GM19099 (cell line): ENCODE data around the gene ENTPD2.

Source experiments
- POLR2A ChIP-seq: IDR thresholded peaks from 3 replicates; pipeline ENCODE4 v1.6.1; 2011; ENCODE audit warnings: low read depth; ENCODE audit not compliant: insufficient read length; ENCODE audit errors: extremely low read depth

ENTPD2 gene

GRCh38 chr9:137053944-137054931 lies at the start of gene ENTPD2:
Gene ENTPD2 (minus strand): TSS chr9:137054061. CDS start chr9:137053997, 64 bp downstream.
- TF ChIP-seq POLR2A: no peak

GRCh38 chr9:137103206-137103999 lies 49.5 kb upstream of the ENTPD2 start:
- TF ChIP-seq POLR2A: no peak

- TF ChIP-seq POLR2A: no peak
Observed at GRCh38 chr9:137099231-137099630, 45.4 kb upstream of the ENTPD2 start.

DNA sequence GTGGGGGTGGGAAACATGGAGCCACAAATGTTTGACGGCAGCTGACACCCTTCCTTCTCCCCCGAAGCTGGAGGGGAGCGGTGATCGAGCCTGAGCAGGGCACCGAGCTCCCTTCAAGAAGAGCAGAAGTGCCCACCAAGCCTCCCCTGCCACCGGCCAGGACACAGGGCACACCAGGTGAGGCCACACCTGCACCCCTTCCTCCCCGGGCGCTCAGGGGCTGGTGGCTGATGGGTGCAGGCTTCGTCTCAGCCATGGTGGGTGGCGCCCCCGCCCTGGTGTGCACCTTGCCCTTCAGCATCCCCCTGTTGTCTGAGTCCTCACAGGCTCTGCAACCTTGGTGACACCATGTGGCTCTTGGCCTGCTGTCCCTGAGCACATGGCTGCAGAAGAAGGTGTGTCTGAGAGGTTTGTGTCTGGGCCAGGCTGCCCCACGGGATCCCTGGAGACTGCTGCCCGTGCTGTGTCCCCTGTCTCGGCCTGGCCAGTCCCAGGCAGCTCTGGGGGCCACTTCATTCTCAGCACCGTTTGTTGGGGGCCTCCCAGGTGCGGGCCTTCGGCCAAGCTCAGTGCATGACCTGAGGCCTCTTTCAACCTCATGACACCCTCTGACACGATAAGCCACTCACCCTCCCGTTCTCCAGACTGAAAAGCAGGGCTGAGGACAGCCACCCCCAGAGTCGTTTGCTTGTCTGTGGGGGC lies 44.1 kb upstream of the ENTPD2 start:
- TF ChIP-seq POLR2A: no peak

GRCh38 chr9:137096785-137097546 lies 43.1 kb upstream of the ENTPD2 start:
- no peak for TF ChIP-seq POLR2A

GRCh38 chr9:137095664-137096517 lies 42.0 kb upstream of the ENTPD2 start:
- TF ChIP-seq POLR2A: peak; percentile 43

GRCh38 chr9:137089232-137089947 lies 35.5 kb upstream of the ENTPD2 start:
- no peak for TF ChIP-seq POLR2A

DNA sequence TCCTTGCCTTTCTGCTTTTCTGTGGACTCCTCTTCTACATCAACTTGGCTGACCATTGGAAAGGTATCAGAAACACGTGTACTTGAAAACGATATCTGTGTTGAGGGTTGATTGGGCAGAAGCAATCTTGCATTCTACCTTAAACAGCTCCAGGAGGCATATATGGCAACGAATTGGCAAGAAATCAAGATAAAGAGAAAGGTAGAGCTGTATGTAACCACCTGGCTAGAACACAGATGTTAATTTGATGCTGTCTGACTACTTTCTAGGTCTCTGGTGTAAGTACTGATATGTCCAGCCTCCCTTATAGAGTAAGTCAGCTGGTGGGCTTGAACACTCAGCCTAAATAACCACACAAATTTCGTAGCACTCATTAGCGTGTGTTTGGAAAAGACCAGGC lies 34.3 kb upstream of the ENTPD2 start:
- TF ChIP-seq POLR2A: no peak

- TF ChIP-seq POLR2A: no peak
Observed at GRCh38 chr9:137087409-137087925, 33.6 kb upstream of the ENTPD2 start.

- peak; percentile 69 for TF ChIP-seq POLR2A
Observed at GRCh38 chr9:137086531-137087408, 32.9 kb upstream of the ENTPD2 start, which contains the start of gene MAN1B1. Gene MAN1B1 (plus strand): TSS chr9:137086985. CDS start chr9:137087000, 15 bp downstream.

GRCh38 chr9:137085920-137086530 lies 32.2 kb upstream of the ENTPD2 start:
- no peak for TF ChIP-seq POLR2A

DNA sequence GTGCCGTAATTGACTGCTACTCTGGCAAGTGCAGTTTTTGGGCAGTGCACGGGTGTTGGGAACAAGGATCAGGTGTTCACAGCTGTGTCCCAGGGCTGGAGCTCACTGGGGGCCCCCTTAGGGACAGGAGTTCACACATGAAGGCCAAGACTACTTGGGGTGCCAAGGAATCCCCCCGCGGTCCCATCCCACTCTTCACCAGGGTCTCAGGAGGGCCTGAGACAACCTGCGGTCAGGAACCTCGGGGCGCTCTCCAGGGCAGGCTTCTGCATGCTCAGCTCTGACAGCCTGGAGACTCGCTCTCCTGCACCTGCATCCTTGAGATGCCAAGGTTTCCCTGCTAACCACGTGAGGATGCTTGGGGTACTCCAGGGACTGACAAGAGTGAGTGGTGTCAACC lies 30.7 kb upstream of the ENTPD2 start:
- TF ChIP-seq POLR2A: no peak
